HG03521 (cell line): ENCODE results near the gene ZNF532.
"Not testable (repeated sequence)": the region's sequence is repeated elsewhere in the genome, so short reads cannot be mapped to it uniquely, and the experiment has no call there.

Experiments used
- ATAC-seq: cut with Tn5 transposase; IDR thresholded peaks from one replicate; pipeline ENCODE4 v1.9.1; 2021; ENCODE audit warnings: mild to moderate bottlenecking, moderate library complexity; ENCODE audit not compliant: unreplicated experiment

The ZNF532 gene

DNA sequence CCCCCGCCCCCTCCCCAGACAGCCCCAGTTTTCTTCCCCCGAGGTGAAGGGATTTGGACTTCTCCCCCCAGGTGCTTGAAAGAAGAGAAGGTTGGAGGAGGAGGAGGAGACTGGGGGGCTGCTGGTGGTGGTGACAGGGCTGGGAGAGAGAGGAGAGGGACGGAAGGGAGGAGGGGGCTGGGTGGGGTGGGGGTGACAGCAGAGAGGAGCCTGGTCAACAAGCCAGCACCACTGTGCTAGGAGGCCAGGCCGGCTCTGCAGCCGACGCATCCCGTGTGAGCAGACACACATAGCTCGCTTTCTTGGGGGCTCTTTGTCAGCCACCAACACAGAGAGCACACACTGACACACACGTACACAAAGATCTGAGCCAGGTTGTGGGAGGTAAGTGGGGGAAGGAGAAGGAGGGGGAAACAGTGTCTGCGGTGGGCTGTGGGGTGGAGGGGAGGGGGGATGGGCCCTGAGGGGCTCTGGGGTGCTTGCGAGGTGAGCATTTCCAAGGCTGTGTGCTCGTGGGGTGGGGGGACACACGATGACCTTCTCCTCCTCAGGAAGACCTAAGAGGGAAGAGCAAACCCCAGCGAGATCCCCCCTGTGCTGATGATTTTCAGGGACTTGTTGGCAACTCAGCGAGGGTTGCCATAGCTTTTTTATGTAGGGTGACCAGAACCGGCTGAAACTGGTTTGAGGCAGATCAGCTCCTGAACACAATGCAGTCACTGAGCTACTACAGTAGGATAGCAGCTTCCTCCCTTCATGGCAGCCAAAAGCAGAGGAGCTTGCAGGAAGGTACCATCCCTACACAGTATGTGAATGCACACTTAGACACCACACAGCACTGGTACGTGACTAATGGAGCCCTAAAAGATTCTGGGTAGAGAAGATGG lies at the start of gene ZNF532:
TSS of gene ZNF532 (plus strand) at position 732 of the 887 bp plus-strand sequence. CDS start 53,411 bp downstream, outside the sequence.
- ATAC-seq: no peak

- no peak for ATAC-seq
Measured at GRCh38 chr18:58819051-58819450, 45.6 kb upstream of the ZNF532 start.

DNA sequence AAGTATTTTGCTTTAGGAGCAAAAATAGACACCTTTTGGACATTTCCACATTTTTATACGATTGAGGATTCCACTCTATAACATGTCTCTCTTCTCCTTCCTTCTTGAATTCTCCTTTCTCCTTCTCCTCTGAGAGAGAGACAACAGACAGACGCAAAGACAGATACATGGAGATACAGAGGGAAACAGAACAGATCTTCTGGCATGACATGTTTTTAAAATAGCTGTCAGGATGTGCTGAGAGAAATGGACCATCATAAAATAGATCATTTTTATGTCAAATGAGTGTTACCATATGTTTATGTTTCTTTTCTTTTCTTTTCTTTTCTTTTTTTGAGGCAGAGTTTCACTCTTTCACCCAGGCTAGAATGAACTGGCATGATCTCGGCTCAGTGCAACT lies 44.4 kb upstream of the ZNF532 start:
- ATAC-seq: no peak

- ATAC-seq: no peak
Measured at GRCh38 chr18:58822944-58823343, 41.7 kb upstream of the ZNF532 start.

- no peak for ATAC-seq
Measured at GRCh38 chr18:58823412-58823811, 41.3 kb upstream of the ZNF532 start.

GRCh38 chr18:58826926-58827325 lies 37.8 kb upstream of the ZNF532 start:
- ATAC-seq: not testable (repeated sequence)

GRCh38 chr18:58827428-58827827 lies 37.2 kb upstream of the ZNF532 start:
- ATAC-seq: no peak

- ATAC-seq: no peak
Measured at GRCh38 chr18:58827886-58828285, 36.8 kb upstream of the ZNF532 start.

- ATAC-seq: no peak
Measured at GRCh38 chr18:58828399-58829121, 36.1 kb upstream of the ZNF532 start.

DNA sequence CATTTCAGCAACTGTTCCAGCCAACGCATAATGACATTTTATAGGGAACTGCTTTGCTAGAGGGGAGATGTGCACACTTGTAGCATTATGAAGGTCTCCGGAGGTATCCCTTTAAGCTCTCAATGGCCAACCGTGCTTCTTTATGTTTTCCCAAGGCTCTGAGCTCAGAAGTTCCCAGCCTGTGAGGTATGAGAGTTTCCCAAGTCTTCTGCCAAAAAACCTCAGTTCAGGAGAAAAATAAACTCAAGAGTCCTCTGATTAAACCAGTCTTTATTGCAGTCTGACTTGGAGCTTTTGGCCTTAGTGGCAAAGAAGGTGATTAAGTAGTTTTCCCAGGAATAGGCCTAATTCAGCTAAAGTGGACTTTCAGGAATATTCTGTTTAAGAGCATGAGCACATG lies 35.4 kb upstream of the ZNF532 start:
- ATAC-seq: no peak

DNA sequence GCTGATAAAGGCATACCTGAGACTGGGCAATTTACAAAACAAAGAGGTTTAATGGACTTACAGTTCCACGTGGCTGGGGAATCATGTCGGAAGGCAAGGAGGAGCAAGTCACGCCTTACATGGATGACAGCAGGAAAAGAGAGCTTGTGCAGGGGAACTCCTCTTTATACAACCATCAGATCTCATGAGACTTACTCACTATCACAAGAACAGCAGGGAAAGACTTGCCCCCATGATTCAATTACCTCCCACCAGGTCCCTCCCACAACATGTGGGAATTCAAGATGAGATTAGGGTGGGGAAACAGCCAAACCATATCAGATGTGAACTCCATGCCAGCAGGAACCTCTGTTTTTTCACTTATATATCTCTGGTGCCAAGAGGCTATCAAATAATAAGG lies 34.8 kb upstream of the ZNF532 start:
- not testable (repeated sequence) for ATAC-seq

GRCh38 chr18:58831606-58832005 lies 33.1 kb upstream of the ZNF532 start:
- no peak for ATAC-seq

DNA sequence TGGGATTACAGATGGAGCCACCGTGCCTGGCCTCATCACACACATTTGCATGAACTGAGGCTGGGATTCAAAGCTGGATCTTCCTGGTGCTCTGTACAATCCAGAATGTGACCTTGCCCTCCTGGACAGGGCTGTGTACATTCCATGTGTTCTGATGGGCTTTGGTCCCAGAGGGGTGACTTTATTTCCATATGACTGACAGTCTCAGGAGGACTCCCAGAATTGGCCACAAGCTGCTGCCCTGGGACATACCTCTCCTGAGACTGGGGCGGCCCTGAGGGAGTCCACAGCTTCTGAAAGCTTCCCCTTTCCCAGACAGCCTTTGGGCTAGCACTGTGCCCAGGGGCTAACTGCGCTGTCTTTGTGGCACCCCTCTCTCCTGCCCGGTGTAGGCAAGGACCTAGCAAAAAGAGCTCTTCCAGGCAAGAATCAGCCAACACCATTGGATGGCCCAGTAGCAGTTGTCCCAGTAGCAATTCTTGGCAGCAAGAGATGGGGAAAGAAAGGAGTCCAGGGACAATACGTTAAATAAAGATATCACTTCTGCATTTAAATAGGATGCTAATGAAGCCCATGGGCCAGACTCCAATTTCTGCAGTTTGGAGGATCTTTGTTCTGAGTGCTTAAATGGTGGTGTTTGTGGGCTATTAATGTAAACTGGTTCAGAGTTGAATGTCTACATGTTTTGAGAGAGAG lies 26.4 kb upstream of the ZNF532 start:
- no peak for ATAC-seq

DNA sequence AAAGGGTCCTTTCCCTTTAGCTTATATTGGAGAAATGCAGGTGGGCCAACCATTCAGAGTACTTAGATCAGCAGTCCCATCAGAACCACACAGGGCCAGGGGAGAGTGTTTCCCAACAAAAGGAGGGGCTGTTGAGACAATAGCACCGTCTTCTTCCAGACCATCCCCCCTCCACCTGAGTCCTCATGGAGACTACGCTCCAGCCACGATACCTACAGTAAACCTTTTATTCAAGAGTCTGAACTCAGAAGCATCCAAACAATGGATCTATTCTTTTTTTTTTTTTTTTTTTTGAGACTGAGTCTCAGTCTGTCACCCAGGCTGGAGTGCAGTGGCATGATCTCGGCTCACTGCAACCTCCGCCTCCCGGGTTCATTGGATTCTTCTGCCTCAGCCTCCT lies 25.7 kb upstream of the ZNF532 start:
- ATAC-seq: no peak

DNA sequence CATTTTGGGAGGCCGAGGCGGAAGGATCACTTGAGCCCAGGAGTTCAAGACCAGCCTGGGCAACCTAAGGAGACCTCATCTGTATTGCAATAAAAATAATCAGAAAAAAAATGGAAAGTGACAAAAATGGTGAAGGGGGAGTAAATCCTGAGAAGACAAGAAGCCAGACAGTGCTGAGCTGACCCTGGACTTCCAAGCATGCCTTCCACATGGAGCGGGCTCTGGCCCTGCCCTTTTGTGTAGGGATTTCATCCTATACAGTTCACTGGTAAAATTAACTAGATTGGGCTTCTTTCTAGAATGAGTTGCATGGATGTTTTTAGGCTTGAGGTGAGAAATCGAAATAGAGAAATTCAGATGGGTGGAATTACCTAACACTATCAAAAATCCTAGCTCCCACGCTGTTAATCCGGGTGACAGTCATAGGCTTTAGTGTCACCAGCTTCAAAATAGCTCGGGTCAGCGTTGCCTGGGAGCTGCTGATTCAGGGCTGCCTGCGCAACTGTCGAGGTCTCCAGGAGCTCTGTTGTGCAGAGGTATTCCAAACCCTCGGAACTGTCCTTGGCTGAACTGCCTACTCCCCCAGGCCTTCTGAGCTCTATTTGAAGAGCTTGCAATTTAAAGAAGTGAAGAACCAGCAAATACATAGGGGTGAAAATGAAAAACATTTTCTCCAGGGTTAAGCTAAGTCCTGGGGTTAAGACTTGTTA lies 21.5 kb upstream of the ZNF532 start:
- ATAC-seq: no peak

- no peak for ATAC-seq
Measured at GRCh38 chr18:58843688-58844035, 21.0 kb upstream of the ZNF532 start.

DNA sequence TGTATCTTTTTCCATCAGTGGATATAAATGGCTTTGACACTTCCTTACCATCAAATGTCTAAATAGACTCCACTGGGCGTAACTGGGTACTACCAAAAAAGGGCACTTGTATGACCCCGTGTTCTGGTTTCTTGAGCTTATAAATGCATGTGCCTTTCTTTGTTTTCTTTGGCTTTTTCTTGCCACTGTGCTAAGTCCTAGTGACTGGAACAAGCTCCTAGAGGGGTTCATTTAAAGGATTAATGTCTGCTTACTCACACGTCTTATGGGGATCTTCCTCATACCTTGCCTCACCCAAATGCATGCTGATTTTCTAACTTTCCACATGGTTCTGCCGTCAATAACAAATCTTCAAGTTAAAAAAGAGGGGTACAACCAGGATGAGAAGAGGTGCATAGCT lies 19.8 kb upstream of the ZNF532 start:
- no peak for ATAC-seq

DNA sequence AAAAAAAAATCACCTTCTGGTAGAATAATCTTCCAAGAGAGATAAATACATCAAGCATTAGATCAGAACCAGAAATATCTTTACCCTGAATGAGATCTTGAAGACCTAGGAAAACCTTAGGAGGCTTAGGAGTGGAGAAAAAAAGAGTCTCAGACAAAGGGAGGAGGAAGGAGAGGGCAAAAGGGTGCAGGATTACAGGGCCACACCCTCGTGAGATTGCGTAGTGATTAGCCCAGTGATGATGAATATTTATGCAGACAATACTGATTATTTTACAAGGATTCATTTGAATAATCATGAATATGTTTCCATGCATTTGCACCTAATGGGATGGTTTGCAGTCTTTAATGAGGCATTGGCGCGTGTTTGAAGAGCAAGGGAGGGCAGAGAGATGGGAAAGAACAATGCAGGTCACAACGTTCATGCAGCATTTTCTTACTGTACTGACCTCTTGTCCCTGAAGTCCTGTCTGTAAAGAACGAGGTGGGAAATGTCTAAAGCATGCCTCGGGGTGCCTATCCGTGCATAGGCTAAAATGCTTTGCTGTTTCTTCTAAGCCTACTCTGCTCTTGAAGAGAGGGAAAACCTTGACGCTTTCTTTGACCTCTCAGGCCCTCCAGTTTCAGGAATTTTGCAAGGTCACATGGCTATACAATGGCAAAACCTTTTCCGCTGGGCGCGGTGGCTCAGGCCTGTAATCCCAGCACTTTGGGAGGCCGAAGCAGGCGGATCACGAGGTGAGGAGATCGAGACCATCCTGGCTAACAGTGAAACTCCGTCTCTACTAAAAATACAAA lies 18.6 kb upstream of the ZNF532 start:
- no peak for ATAC-seq

DNA sequence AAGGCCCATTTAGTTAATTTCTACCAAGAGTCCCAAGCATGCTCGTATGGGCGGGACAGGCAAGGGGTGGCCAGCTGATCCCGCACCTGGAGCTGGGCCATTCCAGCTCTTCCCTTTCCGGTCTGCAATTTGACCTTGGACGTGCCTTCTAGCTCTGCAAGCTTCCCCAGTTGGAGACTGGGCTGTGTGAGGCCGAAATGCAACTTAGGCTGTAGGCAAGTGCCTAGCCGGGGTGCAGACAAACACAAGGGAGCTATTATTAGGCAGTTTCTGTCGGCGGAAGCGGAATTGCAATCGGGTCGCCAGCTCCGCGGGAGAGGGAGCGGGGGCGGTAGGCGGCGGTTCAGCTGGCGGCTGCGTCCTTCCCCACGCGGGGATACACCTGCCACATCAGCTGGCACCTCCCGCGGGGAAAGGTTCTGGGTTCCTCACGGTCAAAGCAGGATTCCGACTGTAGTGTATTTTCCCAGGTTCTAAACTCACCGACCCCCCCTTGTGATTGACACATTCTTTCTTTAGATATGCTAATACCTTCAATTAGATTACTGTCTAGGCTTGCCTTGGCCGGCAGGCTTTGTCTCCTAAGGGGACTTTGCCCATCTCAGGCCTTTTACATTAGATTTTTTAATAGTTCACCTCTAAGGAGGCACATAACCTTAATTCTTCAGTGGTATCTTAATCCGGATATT lies 17.1 kb upstream of the ZNF532 start:
- no peak for ATAC-seq

DNA sequence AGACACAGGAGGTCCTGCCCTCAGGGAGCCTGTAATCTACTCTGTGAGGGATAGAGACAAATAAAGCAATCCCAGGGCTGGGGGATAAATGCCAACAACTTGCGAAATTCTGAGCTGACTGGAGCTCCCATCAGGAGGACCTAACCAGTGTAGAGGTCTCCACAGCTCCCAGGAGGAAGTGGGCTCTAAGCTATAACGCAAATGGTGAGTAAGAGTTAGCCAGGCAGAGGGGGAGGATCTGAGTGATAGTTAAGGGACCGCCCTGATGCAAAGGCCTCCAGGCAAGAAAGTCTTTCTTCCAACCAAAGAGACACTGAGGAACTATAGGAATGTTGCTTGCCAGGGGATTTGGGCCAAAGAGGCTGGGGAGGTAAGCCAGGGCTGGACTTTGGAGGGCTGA lies 16.0 kb upstream of the ZNF532 start:
- no peak for ATAC-seq
